Neuronal stem cell (in vitro differentiated cells): ENCODE measurements around the gene BANF1.

ENCODE experiments used
- DNase-seq: peaks from one replicate; pipeline ENCODE4 v3.0.0-alpha.2; 2013; ENCODE audit warnings: low spot score
- H2AFZ ChIP-seq: one replicate; pipeline ENCODE4 v1.6.1; 2013; ENCODE audit warnings: mild to moderate bottlenecking, low read length, inconsistent platforms
- H2AK5ac ChIP-seq: 2 replicates; pipeline ENCODE4 v1.6.1; 2013; ENCODE audit warnings: low read depth, mild to moderate bottlenecking, inconsistent platforms, low read length, moderate library complexity, mixed read lengths
- H2BK120ac ChIP-seq: 2 replicates; pipeline ENCODE4 v1.6.1; 2013; ENCODE audit warnings: low read depth, mild to moderate bottlenecking, inconsistent platforms, low read length, moderate library complexity, mixed read lengths
- H2BK12ac ChIP-seq: one replicate; pipeline ENCODE4 v1.6.1; 2013; ENCODE audit warnings: low read length, inconsistent platforms
- H2BK15ac ChIP-seq: 2 replicates; pipeline ENCODE4 v1.6.1; 2013; ENCODE audit warnings: mild to moderate bottlenecking, low read length, inconsistent platforms, mixed read lengths
- H2BK5ac ChIP-seq: one replicate; pipeline ENCODE4 v1.6.1; 2013; ENCODE audit warnings: inconsistent platforms, mild to moderate bottlenecking, low read length, moderate library complexity
- H3K14ac ChIP-seq: one replicate; pipeline ENCODE4 v1.6.1; 2013; ENCODE audit warnings: low read length, inconsistent platforms
- H3K18ac ChIP-seq: 2 replicates; pipeline ENCODE4 v1.6.1; 2013; ENCODE audit warnings: low read length, inconsistent platforms
- H3K23ac ChIP-seq: 2 replicates; pipeline ENCODE4 v1.6.1; 2013; ENCODE audit warnings: low read depth, mild to moderate bottlenecking, mixed read lengths, low read length, inconsistent platforms; ENCODE audit not compliant: poor library complexity
- H3K27ac ChIP-seq: replicated peaks from 3 replicates; pipeline ENCODE4 v1.5.1; 2013; ENCODE audit warnings: low read length, inconsistent platforms
- H3K27me3 ChIP-seq, 3 experiments: 2 replicates each; pipeline ENCODE4 v1.6.1; 2013; ENCODE audit warnings: low read length in 3 of 3, mild to moderate bottlenecking in 2 of 3, inconsistent platforms in 1 of 3, low read depth in 1 of 3, mixed read lengths in 1 of 3, moderate library complexity in 1 of 3; ENCODE audit not compliant: control insufficient read depth in 3 of 3, insufficient read depth in 3 of 3
- H3K36me3 ChIP-seq, 2 donors: replicated peaks in 1 of 2; 2 replicates each; pipeline ENCODE4 v1.6.1; 2013; ENCODE audit warnings: low read length in 2 of 2; ENCODE audit not compliant: control insufficient read depth in 2 of 2, insufficient read depth in 2 of 2
- H3K4ac ChIP-seq: 2 replicates; pipeline ENCODE4 v1.6.1; 2013; ENCODE audit warnings: inconsistent platforms, mild to moderate bottlenecking, low read length, moderate library complexity
- H3K4me1 ChIP-seq, 2 donors: 1 replicate in 1 of 2; 2 replicates in 1 of 2; pipeline ENCODE4 v1.6.1; 2013; ENCODE audit warnings: low read length in 2 of 2, low read depth in 1 of 2; ENCODE audit not compliant: control insufficient read depth in 2 of 2, insufficient read depth in 1 of 2
- H3K4me2 ChIP-seq: one replicate; pipeline ENCODE4 v1.6.1; 2013; ENCODE audit warnings: mild to moderate bottlenecking, low read length, inconsistent platforms; ENCODE audit not compliant: insufficient read depth, poor library complexity, severe bottlenecking
- H3K4me3 ChIP-seq, 2 donors: 2 replicates each; pipeline ENCODE4 v1.5.1; 2013; ENCODE audit warnings: low read length in 2 of 2, mild to moderate bottlenecking in 2 of 2, inconsistent platforms in 1 of 2, moderate library complexity in 1 of 2
- H3K79me1 ChIP-seq: one replicate; pipeline ENCODE4 v1.6.1; 2013; ENCODE audit warnings: low read depth, mild to moderate bottlenecking, inconsistent platforms, low read length, moderate library complexity
- H3K9ac ChIP-seq: one replicate; pipeline ENCODE4 v1.6.1; 2013; ENCODE audit warnings: mild to moderate bottlenecking, low read depth, low read length, inconsistent platforms; ENCODE audit not compliant: poor library complexity
- H3K9me3 ChIP-seq, 2 donors: replicated peaks in 1 of 2; 2 replicates each; pipeline versions ENCODE3 to v1.6.1; 2013; ENCODE audit warnings: low read length in 2 of 2, mild to moderate bottlenecking in 2 of 2, inconsistent platforms in 1 of 2, low read depth in 1 of 2, mixed read lengths in 1 of 2, moderate library complexity in 1 of 2; ENCODE audit not compliant: control insufficient read depth in 2 of 2, insufficient read depth in 1 of 2
- H4K8ac ChIP-seq: one replicate; pipeline ENCODE4 v1.6.1; 2013; ENCODE audit warnings: low read depth, mild to moderate bottlenecking, inconsistent platforms, low read length, moderate library complexity
- H4K91ac ChIP-seq: one replicate; pipeline ENCODE4 v1.6.1; 2013; ENCODE audit warnings: low read length, low read depth, mild to moderate bottlenecking, inconsistent platforms; ENCODE audit not compliant: poor library complexity
- WGBS, 2 donors: extraction: QIAGEN DNeasy Blood & Tissue Kit; methylation state at CpG; one replicate each; pipeline ENCODE4 v1.1.7; 2013; ENCODE audit warnings: missing lambda C conversion rate in 2 of 2, mixed read lengths in 1 of 2; ENCODE audit not compliant: insufficient read length in 2 of 2, insufficient replicate concordance in 1 of 2; ENCODE audit errors: extremely low coverage in 2 of 2; 5-methylcytosine and 5-hydroxymethylcytosine counted together

BANF1 gene

DNA sequence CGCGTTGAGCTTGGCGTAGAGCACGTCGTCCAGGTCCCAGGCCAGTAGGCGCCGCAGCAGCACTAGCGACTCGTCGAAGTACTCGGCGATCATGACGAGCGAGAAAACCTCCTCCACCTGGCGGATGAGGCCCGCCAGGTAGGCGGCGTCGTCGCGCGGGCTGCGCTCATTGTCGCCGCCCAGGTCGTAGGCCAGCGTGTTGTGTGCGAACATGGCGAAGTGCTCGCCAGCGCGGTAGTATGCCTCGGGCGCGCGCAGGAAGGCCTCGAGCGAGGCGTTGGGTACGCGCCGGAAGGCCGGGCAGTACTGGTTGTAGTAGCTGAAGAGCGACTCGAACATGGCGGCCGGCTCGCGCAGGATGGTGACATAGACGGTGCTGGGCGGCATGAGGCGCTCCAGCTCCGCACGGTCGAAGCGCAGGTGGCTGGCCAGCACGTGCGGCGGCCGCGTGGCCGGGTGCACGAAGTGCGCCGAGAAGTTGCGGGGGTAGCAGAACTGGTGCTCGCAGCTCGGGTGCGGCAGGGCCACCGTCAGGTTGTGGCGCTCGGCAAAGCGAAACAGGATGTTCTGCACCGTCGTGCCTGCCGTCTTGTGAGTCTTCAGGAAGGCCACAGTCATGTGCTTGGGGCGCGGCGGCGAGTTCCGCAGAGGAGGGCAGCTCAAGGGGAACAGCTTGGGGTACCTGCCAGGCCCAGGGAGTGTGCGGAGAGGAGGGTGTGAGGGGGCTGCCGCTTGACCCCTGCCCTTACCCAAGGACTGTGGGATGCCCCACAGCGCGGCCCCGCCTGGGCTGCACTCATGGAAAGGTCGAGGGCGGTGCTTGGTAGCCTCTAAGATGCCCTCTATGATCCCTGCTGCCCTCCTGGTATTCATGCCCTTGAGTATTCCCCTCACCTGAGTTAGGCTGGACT lies 40.9 kb downstream of the BANF1 start:
- Histone ChIP-seq H4K91ac (no peak overlapping the region), H2AK5ac (no peak overlapping the region), H4K8ac (no peak overlapping the region), H3K18ac (no peak overlapping the region), H3K36me3 (peaks cover 0 to 27% of the 10 kb centered on the region in 2 donors), H3K4me2 (no peak overlapping the region), H3K9me3 (peaks cover 0 to 2% of the 10 kb centered on the region in 2 donors), H2AFZ (no peak overlapping the region), H2BK120ac (no peak overlapping the region), H3K4me3 (peak overlapping the region in 1 of 2 donors; percentile 29), H3K4me1 (peaks cover 5 to 9% of the 10 kb centered on the region in 2 donors), H3K27me3 (no peaks in the 10 kb centered on the region), H2BK15ac (no peak overlapping the region), H3K14ac (no peak overlapping the region), H3K79me1 (peaks cover 11% of the 10 kb centered on the region), H3K4ac (no peak overlapping the region), H3K9ac (no peak overlapping the region), H3K27ac (no peak overlapping the region), H2BK5ac (no peak overlapping the region), H2BK12ac (no peak overlapping the region), H3K23ac (peak overlapping the region; percentile 51)
- no peak for DNase-seq
- WGBS, 2 donors = no CpG with 5 or more reads among the region's 88 CpGs

- Histone ChIP-seq H2AK5ac (no peak overlapping the region), H2BK15ac (no peak overlapping the region), H3K4ac (no peak overlapping the region), H3K27ac (no peak overlapping the region), H2BK12ac (no peak overlapping the region), H3K18ac (no peak overlapping the region), H3K4me3 (no peak overlapping the region), H3K36me3 (peaks cover 0 to 25% of the 10 kb centered on the region in 2 donors), H3K9me3 (no peaks in the 10 kb centered on the region), H2AFZ (peak overlapping the region; percentile 67), H3K79me1 (peaks cover 11% of the 10 kb centered on the region), H3K4me2 (no peak overlapping the region), H4K8ac (no peak overlapping the region), H2BK120ac (no peak overlapping the region), H3K9ac (no peak overlapping the region), H2BK5ac (no peak overlapping the region), H3K14ac (no peak overlapping the region), H3K4me1 (peaks cover 9 to 15% of the 10 kb centered on the region in 2 donors), H3K27me3 (no peaks in the 10 kb centered on the region), H4K91ac (no peak overlapping the region), H3K23ac (no peak overlapping the region)
- WGBS, 2 donors = no CpG with 5 or more reads among the region's 6 CpGs
- DNase-seq = no peak
Measured at GRCh38 chr11:66044757-66045156, 42.5 kb downstream of the BANF1 start.

DNA sequence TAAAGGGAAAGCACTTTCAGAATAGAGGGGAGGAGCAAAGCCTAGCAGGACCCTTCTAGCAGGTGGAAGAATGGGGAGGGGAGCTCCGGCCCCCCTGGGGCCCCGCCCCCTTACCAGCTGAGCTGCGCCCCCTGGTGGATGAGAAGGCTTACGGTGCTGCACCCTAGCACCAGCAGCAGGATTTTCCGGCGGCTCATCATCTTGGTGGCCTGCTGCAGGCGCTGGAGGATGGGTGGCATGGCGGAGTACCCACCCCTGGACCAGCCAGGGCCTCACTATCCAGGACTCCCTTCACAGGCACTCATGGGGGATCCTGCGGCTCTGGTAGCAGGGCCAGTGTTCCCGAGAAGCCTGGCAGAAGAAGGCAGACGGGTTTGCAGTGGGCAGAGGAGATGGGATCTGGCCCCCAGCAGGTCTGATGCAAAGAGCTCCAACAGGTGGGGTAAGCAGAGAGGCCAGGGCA lies 42.9 kb downstream of the BANF1 start:
- no CpG with 5 or more reads among the region's 11 CpGs for WGBS, 2 donors
- H3K9me3 ChIP-seq = no peaks in the 10 kb centered on the region
- H2BK5ac ChIP-seq = peak overlapping the region; percentile 68
- H2BK15ac ChIP-seq = peak overlapping the region; percentile 30
- H3K23ac ChIP-seq = peak overlapping the region; percentile 9
- peaks cover 11% of the 10 kb centered on the region for H3K79me1 ChIP-seq
- H3K4me3 ChIP-seq = no peak overlapping the region
- H3K4me2 ChIP-seq = no peak overlapping the region
- H4K8ac ChIP-seq = no peak overlapping the region
- H3K4ac ChIP-seq = no peak overlapping the region
- H3K4me1 ChIP-seq = peaks cover 9 to 15% of the 10 kb centered on the region in 2 donors
- DNase-seq = peak; percentile 77
- H3K18ac ChIP-seq = peak overlapping the region; percentile 72
- H2BK12ac ChIP-seq = peak overlapping the region; percentile 79
- no peaks in the 10 kb centered on the region for H3K27me3 ChIP-seq
- no peak overlapping the region for H3K27ac ChIP-seq
- H2BK120ac ChIP-seq = no peak overlapping the region
- H2AK5ac ChIP-seq = peak overlapping the region; percentile 23
- H3K9ac ChIP-seq = peak overlapping the region; percentile 32
- H3K36me3 ChIP-seq = peaks cover 0 to 25% of the 10 kb centered on the region in 2 donors
- peak overlapping the region; percentile 67 for H2AFZ ChIP-seq
- no peak overlapping the region for H3K14ac ChIP-seq
- H4K91ac ChIP-seq = no peak overlapping the region

- WGBS, 2 donors = no CpG with 5 or more reads among the region's 3 CpGs
- Histone ChIP-seq H3K27me3 (no peaks in the 10 kb centered on the region), H3K14ac (no peak overlapping the region), H2BK120ac (no peak overlapping the region), H2BK15ac (no peak overlapping the region), H2BK12ac (no peak overlapping the region), H3K4ac (no peak overlapping the region), H4K8ac (no peak overlapping the region), H3K18ac (no peak overlapping the region), H3K79me1 (peaks cover 11% of the 10 kb centered on the region), H3K4me1 (peaks cover 14 to 22% of the 10 kb centered on the region in 2 donors), H3K4me2 (no peak overlapping the region), H4K91ac (no peak overlapping the region), H2AFZ (no peak overlapping the region), H3K23ac (no peak overlapping the region), H3K9me3 (no peaks in the 10 kb centered on the region), H3K36me3 (peaks cover 0 to 16% of the 10 kb centered on the region in 2 donors), H3K9ac (no peak overlapping the region), H3K4me3 (no peak overlapping the region), H2AK5ac (no peak overlapping the region), H3K27ac (no peak overlapping the region), H2BK5ac (no peak overlapping the region)
- DNase-seq = no peak
Measured at GRCh38 chr11:66046901-66047300, 44.6 kb downstream of the BANF1 start.
